Vagina (tissue), 2 donors: ENCODE measurements around the gene GTF3C2. TPM values are rescaled to one million over a fixed set of nuclear protein-coding genes. Genes with fewer than 3 reads are reported as not detected.

Source experiments
- DNase-seq, 2 donors: peaks; one replicate each; pipeline ENCODE4 v3.0.0-alpha.2; 2017; ENCODE audit errors: extremely low spot score in 2 of 2
- H3K27ac ChIP-seq: fragments of 200-600 bp; sonication (generic); one replicate; pipeline ENCODE4 v1.5.1; 2019
- H3K27me3 ChIP-seq: fragments of 200-600 bp; sonication (generic); one replicate; pipeline ENCODE4 v1.5.1; 2019
- H3K36me3 ChIP-seq, 2 donors: fragments of 200-600 bp; sonication (generic); one replicate each; pipeline ENCODE4 v1.5.1; 2017 to 2019
- H3K4me1 ChIP-seq: fragments of 200-600 bp; sonication (generic); one replicate; pipeline ENCODE4 v1.5.1; 2019
- H3K4me3 ChIP-seq, 2 donors: fragments of 200-600 bp; sonication (generic); 1 replicate in 1 of 2; 2 replicates in 1 of 2; pipeline ENCODE4 v1.5.1; 2016 to 2019
- H3K9me3 ChIP-seq: fragments of 200-600 bp; sonication (generic); one replicate; pipeline ENCODE4 v1.5.1; 2019
- POLR2A ChIP-seq, 2 donors: fragments of 450-650 bp; IDR thresholded peaks; one replicate each; pipeline ENCODE4 v1.6.1; 2017; ENCODE audit warnings: antibody characterized with exemption in 2 of 2, mild to moderate bottlenecking in 2 of 2, moderate library complexity in 2 of 2
- POLR2AphosphoS5 ChIP-seq, 2 donors: sonication (generic); formaldehyde crosslinking; IDR thresholded peaks; one replicate each; pipeline ENCODE4 v1.9.0; 2017; ENCODE audit warnings: antibody characterized with exemption in 2 of 2, mild to moderate bottlenecking in 2 of 2, low read depth in 1 of 2; ENCODE audit not compliant: insufficient read depth in 1 of 2
- intact Hi-C: fragments of 100-400 bp; cut with DNase I; formaldehyde crosslinking; loops from one replicate; pipeline ENCODE4 v1.15.1; 2023
- total RNA-seq: library from RNA; depleted of rRNA; stranded (reverse); fragments of >200 nt; gene quantifications from one replicate; pipeline ENCODE4 v1.2.3, GENCODE V29; 2016
- TF ChIP-seq, protein P1 (sequence below), 3 experiments: fragments of 450-650 bp in 2 of 3; fragments of 200-600 bp in 1 of 3; sonication (generic) in 1 of 3; IDR thresholded peaks; one replicate each; pipeline ENCODE4 v1.5.1; 2017 to 2019; ENCODE audit warnings: antibody characterized with exemption in 3 of 3, mild to moderate bottlenecking in 2 of 3, moderate library complexity in 2 of 3

Gene GTF3C2
- total RNA-seq, 1 donor from 2014 or later, result 67.5 TPM

DNA sequence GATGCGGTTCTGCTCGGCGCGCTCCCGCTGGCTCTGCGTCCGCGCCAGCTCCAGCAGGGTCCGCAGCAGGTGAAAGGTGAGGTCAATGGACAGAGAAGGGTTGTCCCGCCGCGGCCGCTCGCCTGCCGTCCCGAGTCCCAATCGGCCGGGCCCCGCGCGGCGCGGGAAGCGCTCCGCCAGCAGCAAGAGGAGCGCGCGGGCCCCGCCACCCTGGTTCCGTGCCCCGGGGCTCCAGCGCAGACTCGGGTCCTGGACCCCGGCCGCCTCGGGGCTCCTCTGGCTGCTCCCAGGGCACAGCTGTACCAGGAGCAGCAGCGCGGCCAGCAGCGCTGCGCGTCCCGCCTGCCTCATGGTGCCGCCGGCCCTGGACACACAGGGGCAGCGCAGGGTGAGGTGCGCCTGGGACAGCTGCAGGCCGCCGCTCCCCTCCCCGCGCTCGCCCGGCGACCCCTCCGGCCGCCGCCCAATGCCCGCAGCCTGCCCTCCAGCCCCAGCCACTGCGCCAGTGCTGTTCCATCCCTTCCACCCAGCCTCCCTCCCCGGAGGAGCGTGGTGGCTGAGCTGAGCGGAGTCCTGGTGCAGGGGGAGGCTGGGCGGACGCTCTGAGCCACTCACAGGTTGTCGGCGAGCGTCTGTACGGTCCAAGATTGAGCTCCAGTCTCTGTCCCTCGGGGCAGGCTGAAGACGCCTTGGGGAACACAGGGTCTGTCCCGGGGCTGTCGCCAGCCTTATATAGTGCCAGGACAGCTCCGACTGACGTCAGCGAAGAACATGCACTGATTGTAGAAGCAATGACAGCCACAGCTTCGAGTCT is 48.8 kb downstream of the GTF3C2 start:
- Histone ChIP-seq H3K9me3 (no peaks in the 10 kb centered on the region), H3K4me3 (no peak overlapping the region), H3K27me3 (peaks cover 22% of the 10 kb centered on the region), H3K27ac (no peak overlapping the region), H3K36me3 (peaks cover 0 to 13% of the 10 kb centered on the region in 2 donors), H3K4me1 (peaks cover 23% of the 10 kb centered on the region)
- no peak for DNase-seq
- intact Hi-C loops, result no loop called here
- no peak for TF ChIP-seq POLR2A (IDR thresholded peaks at IDR 0.05)
- TF ChIP-seq, protein P1, sequence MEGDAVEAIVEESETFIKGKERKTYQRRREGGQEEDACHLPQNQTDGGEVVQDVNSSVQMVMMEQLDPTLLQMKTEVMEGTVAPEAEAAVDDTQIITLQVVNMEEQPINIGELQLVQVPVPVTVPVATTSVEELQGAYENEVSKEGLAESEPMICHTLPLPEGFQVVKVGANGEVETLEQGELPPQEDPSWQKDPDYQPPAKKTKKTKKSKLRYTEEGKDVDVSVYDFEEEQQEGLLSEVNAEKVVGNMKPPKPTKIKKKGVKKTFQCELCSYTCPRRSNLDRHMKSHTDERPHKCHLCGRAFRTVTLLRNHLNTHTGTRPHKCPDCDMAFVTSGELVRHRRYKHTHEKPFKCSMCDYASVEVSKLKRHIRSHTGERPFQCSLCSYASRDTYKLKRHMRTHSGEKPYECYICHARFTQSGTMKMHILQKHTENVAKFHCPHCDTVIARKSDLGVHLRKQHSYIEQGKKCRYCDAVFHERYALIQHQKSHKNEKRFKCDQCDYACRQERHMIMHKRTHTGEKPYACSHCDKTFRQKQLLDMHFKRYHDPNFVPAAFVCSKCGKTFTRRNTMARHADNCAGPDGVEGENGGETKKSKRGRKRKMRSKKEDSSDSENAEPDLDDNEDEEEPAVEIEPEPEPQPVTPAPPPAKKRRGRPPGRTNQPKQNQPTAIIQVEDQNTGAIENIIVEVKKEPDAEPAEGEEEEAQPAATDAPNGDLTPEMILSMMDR (IDR thresholded peaks at IDR 0.05), result no peak
- no peak for TF ChIP-seq POLR2AphosphoS5 (IDR thresholded peaks at IDR 0.05; ENCODE audit: insufficient read depth in 1 of 2, low read depth in 1 of 2)

DNA sequence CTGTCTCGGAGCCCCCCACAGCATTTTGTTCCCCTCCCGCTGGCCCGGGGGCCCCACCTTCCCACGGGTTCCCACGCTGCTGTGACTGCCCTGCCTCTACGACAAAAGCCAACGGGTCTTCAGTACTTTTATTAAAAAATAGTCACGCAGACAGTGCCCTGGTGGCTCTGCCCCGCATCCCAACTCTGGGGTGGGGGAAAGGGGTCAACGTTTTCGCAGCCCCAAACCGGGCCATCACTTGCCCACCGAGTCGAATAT is 49.3 kb downstream of the GTF3C2 start:
- no peak overlapping the region for H3K27ac ChIP-seq
- peaks cover 22% of the 10 kb centered on the region for H3K27me3 ChIP-seq
- intact Hi-C loops, result no loop called here
- no peak for DNase-seq
- H3K9me3 ChIP-seq, result no peaks in the 10 kb centered on the region
- peaks cover 0 to 13% of the 10 kb centered on the region in 2 donors for H3K36me3 ChIP-seq
- H3K4me1 ChIP-seq, result peaks cover 23% of the 10 kb centered on the region
- no peak overlapping the region for H3K4me3 ChIP-seq
- TF ChIP-seq, protein P1 (IDR thresholded peaks at IDR 0.05), result no peak
- TF ChIP-seq POLR2A (IDR thresholded peaks at IDR 0.05) (no peak), POLR2AphosphoS5 (IDR thresholded peaks at IDR 0.05; ENCODE audit: insufficient read depth in 1 of 2, low read depth in 1 of 2) (no peak)

DNA sequence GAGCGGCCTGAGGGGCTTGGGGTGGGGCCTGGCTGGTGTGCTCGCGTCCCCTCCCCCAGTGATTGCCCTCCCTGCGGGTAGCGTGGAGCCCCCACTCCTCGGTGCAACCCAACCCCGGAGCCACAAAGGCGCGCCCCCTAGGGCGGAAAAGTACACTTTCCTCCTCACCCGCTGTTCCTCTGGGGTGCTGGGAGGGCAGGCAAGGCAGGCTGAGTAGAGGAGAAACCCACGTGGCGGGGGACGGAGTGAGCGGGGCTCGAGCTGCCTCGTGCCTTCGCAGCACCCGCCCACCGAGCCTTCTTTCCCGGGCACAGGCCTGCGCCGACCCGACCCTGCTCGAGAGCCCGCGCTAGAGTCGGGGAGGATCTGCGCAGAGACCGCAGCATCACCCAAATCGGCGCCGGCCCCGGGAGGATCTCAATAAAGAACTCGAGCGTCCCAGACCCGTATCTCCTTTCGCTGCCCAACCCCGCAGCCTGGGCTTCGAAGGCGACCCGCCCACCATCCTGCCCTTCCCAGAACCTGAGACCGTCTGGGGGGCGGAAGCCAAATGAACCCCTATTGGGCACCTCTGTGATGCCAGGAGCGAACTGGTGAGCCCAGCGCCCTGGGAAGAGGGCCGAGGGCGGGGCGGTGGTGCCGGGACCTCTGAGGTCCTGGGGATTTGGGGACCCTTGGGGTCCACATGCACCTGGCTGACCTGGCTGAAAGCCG is 49.8 kb downstream of the GTF3C2 start:
- H3K27ac ChIP-seq, result no peak overlapping the region
- peaks cover 23% of the 10 kb centered on the region for H3K4me1 ChIP-seq
- H3K27me3 ChIP-seq, result peaks cover 22% of the 10 kb centered on the region
- intact Hi-C loops, result no loop called here
- peaks cover 0 to 12% of the 10 kb centered on the region in 2 donors for H3K36me3 ChIP-seq
- no peak overlapping the region for H3K4me3 ChIP-seq
- DNase-seq, result no peak
- no peak for TF ChIP-seq POLR2AphosphoS5 (IDR thresholded peaks at IDR 0.05; ENCODE audit: insufficient read depth in 1 of 2, low read depth in 1 of 2)
- TF ChIP-seq, protein P1 (IDR thresholded peaks at IDR 0.05), result no peak
- TF ChIP-seq POLR2A (IDR thresholded peaks at IDR 0.05), result no peak
- no peaks in the 10 kb centered on the region for H3K9me3 ChIP-seq

DNA sequence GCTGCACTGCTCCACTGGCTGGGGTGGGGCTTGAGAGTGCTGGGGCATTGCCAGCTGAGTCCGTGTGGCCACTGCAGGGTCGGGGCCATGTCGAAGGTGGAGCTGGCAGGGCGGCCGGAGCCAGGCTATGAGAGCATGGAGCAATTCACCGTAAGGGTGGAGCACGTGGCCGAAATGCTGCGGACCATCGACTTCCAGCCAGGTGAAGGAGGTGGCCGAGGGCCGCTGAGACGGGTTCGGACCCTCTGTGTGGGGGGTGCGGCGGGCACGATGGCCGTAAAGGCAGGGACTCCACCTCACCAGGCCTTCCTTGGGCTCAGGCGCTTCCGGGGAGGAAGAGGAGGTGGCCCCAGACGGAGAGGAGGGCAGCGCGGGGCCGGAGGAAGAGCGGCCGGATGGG is 50.4 kb downstream of the GTF3C2 start:
- TF ChIP-seq POLR2AphosphoS5 (IDR thresholded peaks at IDR 0.05; ENCODE audit: insufficient read depth in 1 of 2, low read depth in 1 of 2), result no peak
- TF ChIP-seq POLR2A (IDR thresholded peaks at IDR 0.05), result no peak
- TF ChIP-seq, protein P1 (IDR thresholded peaks at IDR 0.05), result no peak
- intact Hi-C loops, result no loop called here
- DNase-seq, result no peak
- no peak overlapping the region for H3K4me3 ChIP-seq
- peaks cover 22% of the 10 kb centered on the region for H3K27me3 ChIP-seq
- H3K4me1 ChIP-seq, result peaks cover 23% of the 10 kb centered on the region
- H3K27ac ChIP-seq, result no peak overlapping the region
- no peaks in the 10 kb centered on the region for H3K9me3 ChIP-seq
- peaks cover 0 to 6% of the 10 kb centered on the region in 2 donors for H3K36me3 ChIP-seq

DNA sequence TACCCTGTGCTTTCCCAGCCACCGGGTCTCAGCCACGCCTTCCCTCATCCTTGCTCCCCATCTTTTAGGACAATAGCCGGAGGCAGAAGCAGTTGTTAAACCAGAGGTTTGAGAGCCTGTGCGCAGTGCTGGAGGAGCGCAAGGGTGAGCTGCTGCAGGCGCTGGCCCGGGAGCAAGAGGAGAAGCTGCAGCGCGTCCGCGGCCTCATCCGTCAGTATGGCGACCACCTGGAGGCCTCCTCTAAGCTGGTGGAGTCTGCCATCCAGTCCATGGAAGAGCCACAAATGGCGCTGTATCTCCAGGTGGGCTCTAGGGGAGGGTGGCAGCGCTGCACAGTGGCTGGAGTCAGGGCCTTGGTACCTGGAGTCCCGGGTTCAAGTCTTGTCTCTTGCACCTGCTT is 51.0 kb downstream of the GTF3C2 start:
- Histone ChIP-seq H3K27ac (no peak overlapping the region), H3K27me3 (peaks cover 22% of the 10 kb centered on the region), H3K9me3 (no peaks in the 10 kb centered on the region), H3K4me1 (peaks cover 23% of the 10 kb centered on the region), H3K36me3 (peaks cover 0 to 6% of the 10 kb centered on the region in 2 donors), H3K4me3 (no peak overlapping the region)
- DNase-seq, result no peak
- TF ChIP-seq, protein P1 (IDR thresholded peaks at IDR 0.05), result no peak
- TF ChIP-seq POLR2A (IDR thresholded peaks at IDR 0.05) (no peak), POLR2AphosphoS5 (IDR thresholded peaks at IDR 0.05; ENCODE audit: insufficient read depth in 1 of 2, low read depth in 1 of 2) (no peak)
- intact Hi-C loops, result no loop called here
